Measurements from ENCODE around the gene AKR1A1.

GRCh38 chr1:45585110-45585426 is 34.4 kb downstream of the AKR1A1 start:
- TF ChIP-seq, protein P1, sequence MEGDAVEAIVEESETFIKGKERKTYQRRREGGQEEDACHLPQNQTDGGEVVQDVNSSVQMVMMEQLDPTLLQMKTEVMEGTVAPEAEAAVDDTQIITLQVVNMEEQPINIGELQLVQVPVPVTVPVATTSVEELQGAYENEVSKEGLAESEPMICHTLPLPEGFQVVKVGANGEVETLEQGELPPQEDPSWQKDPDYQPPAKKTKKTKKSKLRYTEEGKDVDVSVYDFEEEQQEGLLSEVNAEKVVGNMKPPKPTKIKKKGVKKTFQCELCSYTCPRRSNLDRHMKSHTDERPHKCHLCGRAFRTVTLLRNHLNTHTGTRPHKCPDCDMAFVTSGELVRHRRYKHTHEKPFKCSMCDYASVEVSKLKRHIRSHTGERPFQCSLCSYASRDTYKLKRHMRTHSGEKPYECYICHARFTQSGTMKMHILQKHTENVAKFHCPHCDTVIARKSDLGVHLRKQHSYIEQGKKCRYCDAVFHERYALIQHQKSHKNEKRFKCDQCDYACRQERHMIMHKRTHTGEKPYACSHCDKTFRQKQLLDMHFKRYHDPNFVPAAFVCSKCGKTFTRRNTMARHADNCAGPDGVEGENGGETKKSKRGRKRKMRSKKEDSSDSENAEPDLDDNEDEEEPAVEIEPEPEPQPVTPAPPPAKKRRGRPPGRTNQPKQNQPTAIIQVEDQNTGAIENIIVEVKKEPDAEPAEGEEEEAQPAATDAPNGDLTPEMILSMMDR (IDR thresholded peaks at IDR 0.05): no peak
- TF ChIP-seq POLR2A (IDR thresholded peaks at IDR 0.05): no peak
